ENCODE measurements around the gene MILR1. TPM values are rescaled to one million over a fixed set of nuclear protein-coding genes. Genes with fewer than 3 reads are reported as not detected.

Gene MILR1
- total RNA-seq, 1 experiment from 2014 or later: 13.3 TPM

DNA sequence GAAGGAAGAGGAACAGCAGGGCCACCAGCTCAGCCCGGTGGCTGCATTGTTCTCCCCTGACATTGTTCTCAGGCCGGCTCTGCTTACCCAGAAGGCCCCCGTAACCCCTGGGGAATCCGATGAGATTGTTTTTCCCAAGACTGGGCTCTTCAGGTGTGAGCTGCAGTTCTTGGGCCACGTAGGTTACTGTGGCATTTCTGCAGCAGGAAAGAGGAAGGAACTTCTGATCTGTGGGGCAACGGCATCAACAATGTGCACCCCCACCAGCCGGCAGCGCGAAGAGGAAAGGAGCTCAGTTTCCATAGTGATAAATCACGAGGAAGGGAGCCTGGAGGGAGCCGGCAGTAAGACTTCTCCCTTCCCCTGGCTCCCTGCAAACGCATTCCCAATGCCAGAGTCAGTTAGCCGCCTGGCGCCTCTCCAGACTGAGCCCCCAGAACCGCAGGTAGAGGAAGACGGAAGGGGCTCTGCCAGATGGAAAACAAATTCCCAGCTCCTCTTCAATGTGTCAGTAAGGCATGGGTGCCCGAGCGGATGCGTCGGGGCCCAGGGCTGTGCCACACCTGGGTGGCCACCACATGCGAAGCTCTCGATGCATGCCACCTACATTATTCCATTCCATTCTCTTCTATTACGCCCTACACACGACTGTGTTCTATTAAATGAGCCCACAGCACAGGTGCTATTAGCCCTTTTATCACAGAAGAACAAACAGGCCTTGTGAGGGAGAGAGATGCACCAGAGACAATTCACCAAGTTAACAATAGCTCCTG, 36.7 kb upstream of the MILR1 start:
- Histone ChIP-seq H3K36me3 (ENCODE audit: low read depth, low read length) (no peaks in the 10 kb centered on the region), H3K9me2 (replicated peaks; ENCODE audit: low read length) (no peaks in the 10 kb centered on the region), H3K4me1 (ENCODE audit: insufficient read depth, low read length) (peaks cover 5% of the 10 kb centered on the region; the same call in 1 of the 2 replicates), H3K9me3 (ENCODE audit: low read length) (no peaks in the 10 kb centered on the region), H3K4me2 (ENCODE audit: low read length) (no peak overlapping the region), H3K27me3 (ENCODE audit: low read length) (no peaks in the 10 kb centered on the region), H3K27ac (ENCODE audit: low read length) (no peak overlapping the region), H3K9ac (ENCODE audit: low read length) (no peak overlapping the region), H3K4me3 (ENCODE audit: low read length) (no peak overlapping the region), H3K79me2 (ENCODE audit: low read length) (no peaks in the 10 kb centered on the region), H4K20me1 (ENCODE audit: low read length) (no peaks in the 10 kb centered on the region), H2AFZ (ENCODE audit: low read length) (no peak overlapping the region), H3F3A (ENCODE audit: low read length, unreplicated experiment) (no peaks in the 10 kb centered on the region)
- CTCF ChIA-PET: no interaction called here
- BruUV-seq (replicated peaks): no TSS peak
- intact Hi-C loops (cut with micrococcal nuclease): no loop called here
- no peak for ATAC-seq
- DNase-seq: no peak
- no peak for TF ChIP-seq EZH2 (IDR thresholded peaks at IDR 0.05; ENCODE audit: low read length, unreplicated experiment)
- TF ChIP-seq, protein P1, sequence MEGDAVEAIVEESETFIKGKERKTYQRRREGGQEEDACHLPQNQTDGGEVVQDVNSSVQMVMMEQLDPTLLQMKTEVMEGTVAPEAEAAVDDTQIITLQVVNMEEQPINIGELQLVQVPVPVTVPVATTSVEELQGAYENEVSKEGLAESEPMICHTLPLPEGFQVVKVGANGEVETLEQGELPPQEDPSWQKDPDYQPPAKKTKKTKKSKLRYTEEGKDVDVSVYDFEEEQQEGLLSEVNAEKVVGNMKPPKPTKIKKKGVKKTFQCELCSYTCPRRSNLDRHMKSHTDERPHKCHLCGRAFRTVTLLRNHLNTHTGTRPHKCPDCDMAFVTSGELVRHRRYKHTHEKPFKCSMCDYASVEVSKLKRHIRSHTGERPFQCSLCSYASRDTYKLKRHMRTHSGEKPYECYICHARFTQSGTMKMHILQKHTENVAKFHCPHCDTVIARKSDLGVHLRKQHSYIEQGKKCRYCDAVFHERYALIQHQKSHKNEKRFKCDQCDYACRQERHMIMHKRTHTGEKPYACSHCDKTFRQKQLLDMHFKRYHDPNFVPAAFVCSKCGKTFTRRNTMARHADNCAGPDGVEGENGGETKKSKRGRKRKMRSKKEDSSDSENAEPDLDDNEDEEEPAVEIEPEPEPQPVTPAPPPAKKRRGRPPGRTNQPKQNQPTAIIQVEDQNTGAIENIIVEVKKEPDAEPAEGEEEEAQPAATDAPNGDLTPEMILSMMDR (conservative IDR thresholded peaks at IDR 0.05; ENCODE audit: low read depth, low read length): no peak
- TF ChIP-seq EZH2phosphoT487 (IDR thresholded peaks at IDR 0.05; ENCODE audit: borderline replicate concordance, low read length): no peak
- POLR2A ChIA-PET (ENCODE audit: unreplicated experiment): interaction anchor here (0.5 kb wide), 1 partner anchor 9 kb away, joined by 19 read pairs; no protein-coding TSS in a partner anchor

DNA sequence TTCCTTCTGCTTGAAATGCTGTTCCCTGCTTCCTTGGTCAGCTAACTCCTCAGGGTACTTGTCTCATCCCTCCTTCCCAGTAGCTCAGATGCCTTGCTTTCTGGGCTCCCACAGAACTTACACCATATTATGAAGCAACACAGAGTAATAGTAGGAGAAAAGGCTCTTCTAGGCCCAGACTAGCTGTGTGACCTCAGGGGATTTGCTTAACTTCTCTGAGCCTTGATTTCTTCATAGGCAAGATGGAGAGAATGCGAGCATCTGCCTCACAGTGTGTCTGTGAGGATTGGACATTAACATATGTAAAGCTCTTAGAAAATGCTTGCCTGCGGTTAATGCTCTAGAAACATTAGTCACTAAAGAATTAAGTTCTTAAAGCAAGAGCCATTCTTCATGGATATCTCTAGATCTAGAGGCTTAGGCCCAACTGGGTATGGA, 36.0 kb upstream of the MILR1 start:
- Histone ChIP-seq H3K9me3 (ENCODE audit: low read length) (no peaks in the 10 kb centered on the region), H4K20me1 (ENCODE audit: low read length) (no peaks in the 10 kb centered on the region), H3K27me3 (ENCODE audit: low read length) (no peaks in the 10 kb centered on the region), H2AFZ (ENCODE audit: low read length) (no peak overlapping the region), H3K9me2 (replicated peaks; ENCODE audit: low read length) (no peaks in the 10 kb centered on the region), H3K9ac (ENCODE audit: low read length) (no peak overlapping the region), H3K79me2 (ENCODE audit: low read length) (no peaks in the 10 kb centered on the region), H3F3A (ENCODE audit: low read length, unreplicated experiment) (no peaks in the 10 kb centered on the region), H3K36me3 (ENCODE audit: low read depth, low read length) (no peaks in the 10 kb centered on the region), H3K4me2 (ENCODE audit: low read length) (no peak overlapping the region), H3K4me1 (ENCODE audit: insufficient read depth, low read length) (peaks cover 5% of the 10 kb centered on the region; the same call in 1 of the 2 replicates), H3K27ac (ENCODE audit: low read length) (no peak overlapping the region), H3K4me3 (ENCODE audit: low read length) (no peak overlapping the region)
- BruUV-seq (replicated peaks): no TSS peak
- TF ChIP-seq EZH2 (IDR thresholded peaks at IDR 0.05; ENCODE audit: low read length, unreplicated experiment): no peak
- TF ChIP-seq EZH2phosphoT487 (IDR thresholded peaks at IDR 0.05; ENCODE audit: borderline replicate concordance, low read length): no peak
- TF ChIP-seq, protein P1 (conservative IDR thresholded peaks at IDR 0.05; ENCODE audit: low read depth, low read length): no peak
- intact Hi-C loops (cut with micrococcal nuclease): no loop called here
- ATAC-seq (no peak), DNase-seq (no peak)
- POLR2A ChIA-PET (ENCODE audit: unreplicated experiment): no interaction called here
- CTCF ChIA-PET: no interaction called here

DNA sequence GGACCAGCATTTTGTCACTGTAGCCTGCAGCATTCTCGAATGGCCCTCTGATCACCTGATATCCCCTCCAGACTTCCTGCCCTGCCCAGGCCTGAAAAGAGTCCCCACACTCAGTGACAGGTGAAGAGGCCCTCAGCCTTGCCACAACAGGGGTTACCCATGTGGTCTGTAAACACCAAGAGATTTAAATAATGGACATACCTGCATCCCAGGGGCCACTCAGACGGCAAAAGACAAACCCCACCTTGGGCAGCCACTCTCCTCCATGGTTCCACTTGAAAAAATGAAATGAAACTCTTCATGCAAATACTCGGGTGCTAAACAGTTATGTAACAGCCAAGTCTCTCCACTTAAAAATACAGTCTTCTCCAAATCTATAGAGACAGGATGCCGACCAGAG, 35.4 kb upstream of the MILR1 start:
- Histone ChIP-seq H3K9ac (ENCODE audit: low read length) (no peak overlapping the region), H3K9me3 (ENCODE audit: low read length) (no peaks in the 10 kb centered on the region), H3K4me2 (ENCODE audit: low read length) (no peak overlapping the region), H3K4me3 (ENCODE audit: low read length) (no peak overlapping the region), H3K4me1 (ENCODE audit: insufficient read depth, low read length) (peaks cover 5% of the 10 kb centered on the region; the same call in 1 of the 2 replicates), H3F3A (ENCODE audit: low read length, unreplicated experiment) (no peaks in the 10 kb centered on the region), H2AFZ (ENCODE audit: low read length) (no peak overlapping the region), H3K36me3 (ENCODE audit: low read depth, low read length) (no peaks in the 10 kb centered on the region), H4K20me1 (ENCODE audit: low read length) (no peaks in the 10 kb centered on the region), H3K79me2 (ENCODE audit: low read length) (no peaks in the 10 kb centered on the region), H3K27me3 (ENCODE audit: low read length) (no peaks in the 10 kb centered on the region), H3K9me2 (replicated peaks; ENCODE audit: low read length) (no peaks in the 10 kb centered on the region), H3K27ac (ENCODE audit: low read length) (no peak overlapping the region)
- intact Hi-C loops (cut with micrococcal nuclease): no loop called here
- no peak for TF ChIP-seq EZH2 (IDR thresholded peaks at IDR 0.05; ENCODE audit: low read length, unreplicated experiment)
- no peak for TF ChIP-seq EZH2phosphoT487 (IDR thresholded peaks at IDR 0.05; ENCODE audit: borderline replicate concordance, low read length)
- TF ChIP-seq, protein P1 (conservative IDR thresholded peaks at IDR 0.05; ENCODE audit: low read depth, low read length): no peak
- ATAC-seq (no peak), DNase-seq (no peak)
- POLR2A ChIA-PET (ENCODE audit: unreplicated experiment): no interaction called here
- no TSS peak for BruUV-seq (replicated peaks)
- CTCF ChIA-PET: no interaction called here
